GM12878 (cell line): ENCODE data around the gene GIMAP2. TPM values are rescaled to one million over a fixed set of nuclear protein-coding genes. Genes with fewer than 3 reads are reported as not detected.
A peak's percentile ranks its signal among the peaks of the same experiment; 100 is the strongest.

ENCODE experiments used
- ATF2 ChIP-seq: IDR thresholded peaks from 2 replicates; pipeline ENCODE4 v1.6.1; 2012; ENCODE audit warnings: low read length, inconsistent platforms
- BCL11A ChIP-seq: IDR thresholded peaks from 2 replicates; pipeline ENCODE4 v1.6.1; 2011; ENCODE audit warnings: low read depth, low read length
- CHD2 ChIP-seq: IDR thresholded peaks from 2 replicates; pipeline ENCODE4 v1.6.1; 2011; ENCODE audit warnings: low read depth, low read length, improper control_type of control experiment, borderline replicate concordance
- E2F4 ChIP-seq: IDR thresholded peaks from 2 replicates; pipeline ENCODE4 v1.6.1; 2012; ENCODE audit warnings: low read depth, low read length, improper control_type of control experiment
- EP300 ChIP-seq, 2 experiments: fragments of 150-350 bp in 1 of 2; IDR thresholded peaks; 2 replicates each; pipeline ENCODE4 v1.6.1; 2011 to 2012; ENCODE audit warnings: low read depth in 2 of 2, low read length in 2 of 2, borderline replicate concordance in 1 of 2, improper control_type of control experiment in 1 of 2, inconsistent platforms in 1 of 2; ENCODE audit not compliant: control insufficient read depth in 1 of 2
- GATAD2B ChIP-seq: fragments of 450-650 bp; conservative IDR thresholded peaks from 2 replicates; pipeline ENCODE4 v1.6.1; 2017; ENCODE audit warnings: low read depth, mild to moderate bottlenecking, moderate library complexity
- IRF3 ChIP-seq: fragments of 450-650 bp; IDR thresholded peaks from 2 replicates; pipeline ENCODE4 v1.6.1; 2014; ENCODE audit warnings: mild to moderate bottlenecking
- MYB ChIP-seq: fragments of 150-350 bp; IDR thresholded peaks from 2 replicates; pipeline ENCODE4 v1.6.1; 2014; ENCODE audit warnings: mild to moderate bottlenecking, low read depth, low read length, borderline replicate concordance
- MYC ChIP-seq: IDR thresholded peaks from 2 replicates; pipeline ENCODE4 v1.6.1; 2011; ENCODE audit warnings: mild to moderate bottlenecking, low read length, moderate library complexity, inconsistent platforms; ENCODE audit not compliant: insufficient read depth, insufficient replicate concordance, insufficient read length, severe bottlenecking
- POU2F2 ChIP-seq: IDR thresholded peaks from 3 replicates; pipeline ENCODE4 v1.6.1; 2011; ENCODE audit warnings: low read depth, mild to moderate bottlenecking, low read length, borderline replicate concordance
- PRDM15 ChIP-seq: fragments of 450-650 bp; formaldehyde crosslinking; IDR thresholded peaks from 2 replicates; pipeline ENCODE4 v1.4.0; 2020; ENCODE audit warnings: mild to moderate bottlenecking, moderate library complexity
- RBBP5 ChIP-seq: fragments of 200-600 bp; sonication (generic); conservative IDR thresholded peaks from 2 replicates; pipeline ENCODE4 v1.6.1; 2016
- SMAD1 ChIP-seq: fragments of 450-650 bp; IDR thresholded peaks from 2 replicates; pipeline ENCODE4 v1.6.1; 2018; ENCODE audit warnings: mild to moderate bottlenecking, low read depth; ENCODE audit not compliant: partially characterized antibody
- SP1 ChIP-seq: IDR thresholded peaks from one replicate; pipeline ENCODE4 v1.6.1; 2011; ENCODE audit warnings: low read depth, low read length
- SUZ12 ChIP-seq: fragments of 200-600 bp; sonication (generic); IDR thresholded peaks from one replicate; pipeline ENCODE4 v1.6.1; 2018; ENCODE audit warnings: antibody characterized with exemption, mild to moderate bottlenecking; ENCODE audit not compliant: unreplicated experiment
- TAF1 ChIP-seq: IDR thresholded peaks from 2 replicates; pipeline ENCODE4 v1.6.1; 2011; ENCODE audit warnings: mild to moderate bottlenecking, low read depth, low read length, borderline replicate concordance
- TCF3 ChIP-seq: IDR thresholded peaks from 2 replicates; pipeline ENCODE4 v1.6.1; 2012; ENCODE audit warnings: low read depth, mild to moderate bottlenecking, low read length, borderline replicate concordance; ENCODE audit not compliant: insufficient read depth
- ZNF217 ChIP-seq: fragments of 450-650 bp; IDR thresholded peaks from 2 replicates; pipeline ENCODE4 v1.6.1; 2017; ENCODE audit warnings: antibody characterized with exemption, mild to moderate bottlenecking
- ZNF274 ChIP-seq: IDR thresholded peaks from one replicate; pipeline ENCODE4 v1.8.0; 2011; ENCODE audit not compliant: insufficient read length, insufficient read depth
- ZNF384 ChIP-seq: IDR thresholded peaks from 2 replicates; pipeline ENCODE4 v1.6.1; 2012; ENCODE audit warnings: low read depth, mild to moderate bottlenecking, low read length, improper control_type of control experiment, borderline replicate concordance
- polyA plus RNA-seq, 11 experiments: library from polyadenylated mRNA; depleted of rRNA in 4 of 11; unstranded in 6 of 11; stranded (reverse) in 5 of 11; fragments of >200 nt; fragmentation: Nextera tagmentation in 4 of 11; fragmentation: Illumina TruSeq in 1 of 11; extraction: Ambion mirVana in 4 of 11; extraction: Trizol in 1 of 11; gene quantifications; 1 replicate in 1 of 11; 2 replicates in 10 of 11; pipeline versions ENCODE4 v1.2.1 to v1.2.3, GENCODE V29; 2011 to 2016; ENCODE audit warnings: inconsistent platforms in 2 of 11, missing spikeins in 2 of 11, low read depth in 1 of 11
- total RNA-seq, 4 experiments: library from RNA; depleted of rRNA in 3 of 4; stranded (reverse); fragments of >200 nt in 3 of 4; fragmentation: Illumina TruSeq in 1 of 4; extraction: Trizol in 1 of 4; gene quantifications; 2 replicates each; pipeline versions ENCODE4 v1.2.1 to v1.2.3, GENCODE V29; 2013 to 2021

The GIMAP2 gene
- total and polyA plus RNA-seq, 10 of the 15 experiments (the other 5 are each of a cell fraction or from before 2014, with no cell fraction given), result 21.3 to 102 (median 31.8) TPM

- TF ChIP-seq EP300 (IDR thresholded peaks at IDR 0.05; ENCODE audit: borderline replicate concordance in 1 of 2, control insufficient read depth in 1 of 2, low read depth in 2 of 2, low read length in 2 of 2) (no peak), GATAD2B (no peak; the same call in 1 of the 2 replicates), TAF1 (peak; percentile 58; the same call in 1 of the 2 replicates), SMAD1 (no peak), ZNF384 (no peak), MYC (no peak), POU2F2 (peak; percentile 66; the same call in 1 of the 3 replicates), RBBP5 (no peak; the same call in 1 of the 2 replicates), SP1 (no peak), ZNF274 (no peak), ATF2 (peak; percentile 60), IRF3 (no peak), PRDM15 (no peak), MYB (no peak), BCL11A (no peak), SUZ12 (no peak), E2F4 (no peak), ZNF217 (no peak), CHD2 (no peak), TCF3 (no peak)
Measured at GRCh38 chr7:150685219-150686029, at the start of gene GIMAP2 (continued).
